Natural killer cell treated with Interleukin-12 subunit alpha and Interleukin-12 subunit beta and Interleukin-15 and Interleukin-18, amount 100 ng/mL, for 72 hours (primary cell): ENCODE results near the gene TRIM44. TPM values are rescaled to one million over a fixed set of nuclear protein-coding genes. Genes with fewer than 3 reads are reported as not detected.
"Not testable (repeated sequence)": the region's sequence is repeated elsewhere in the genome, so short reads cannot be mapped to it uniquely, and the experiment has no call there.

Experiments
- ATAC-seq, 2 donors: fragments of 150-1000 bp; cut with Tn5 transposase in 1 of 2; sonication (Bioruptor Pico), chemical (Tn5 transposase) in 1 of 2; 2 replicates each; pipeline ENCODE4 v1.10.0; 2021
- DNase-seq: peaks from one replicate; pipeline ENCODE4 v3.0.0; 2022; ENCODE audit warnings: low spot score
- H3K27ac Mint-ChIP-seq, 2 donors: 1 replicate in 1 of 2; 2 replicates in 1 of 2; pipeline ENCODE4 v1.8.0; 2022; ENCODE audit warnings: mixed read lengths in 2 of 2, mild to moderate bottlenecking in 1 of 2, moderate library complexity in 1 of 2
- H3K27me3 Mint-ChIP-seq, 2 donors: 1 replicate in 1 of 2; 2 replicates in 1 of 2; pipeline ENCODE4 v1.8.0; 2022; ENCODE audit warnings: mixed read lengths in 2 of 2
- H3K36me3 Mint-ChIP-seq: one replicate; pipeline ENCODE4 v1.8.0; 2022; ENCODE audit warnings: mixed read lengths
- H3K4me1 Mint-ChIP-seq, 2 donors: 1 replicate in 1 of 2; 2 replicates in 1 of 2; pipeline ENCODE4 v1.8.0; 2022; ENCODE audit warnings: low read depth in 2 of 2, mixed read lengths in 2 of 2, mild to moderate bottlenecking in 1 of 2
- H3K4me3 Mint-ChIP-seq: one replicate; pipeline ENCODE4 v1.8.0; 2022; ENCODE audit warnings: mixed read lengths
- H3K9me3 Mint-ChIP-seq: 2 replicates; pipeline ENCODE4 v1.8.0; 2022; ENCODE audit warnings: mixed read lengths
- total RNA-seq, 2 donors: library from RNA; stranded (reverse); gene quantifications; one replicate each; pipeline ENCODE4 v1.2.3, GENCODE V29; 2022

Gene TRIM44
- total RNA-seq, 2 donors from 2014 or later = 38.1 to 40.6 TPM

- not testable (repeated sequence) for H3K9me3 Mint-ChIP-seq, H3K27ac Mint-ChIP-seq, ATAC-seq, DNase-seq, H3K27me3 Mint-ChIP-seq, H3K4me3 Mint-ChIP-seq
- peaks cover 19 to 32% of the 10 kb centered on the region in 2 donors for H3K4me1 Mint-ChIP-seq
- peaks cover 17% of the 10 kb centered on the region for H3K36me3 Mint-ChIP-seq
These were observed 116.4 kb downstream of the TRIM44 start for GRCh38 chr11:35778943-35779342.

GRCh38 chr11:35779409-35779808, 116.8 kb downstream of the TRIM44 start:
- Mint-ChIP-seq H3K9me3 (no peaks in the 10 kb centered on the region), H3K36me3 (peaks cover 12% of the 10 kb centered on the region), H3K4me3 (no peak overlapping the region), H3K27ac (no peak overlapping the region), H3K27me3 (no peaks in the 10 kb centered on the region), H3K4me1 (peaks cover 21 to 34% of the 10 kb centered on the region in 2 donors)
- no peak for ATAC-seq
- DNase-seq = no peak

- Mint-ChIP-seq H3K36me3 (peaks cover 7% of the 10 kb centered on the region), H3K27me3 (no peaks in the 10 kb centered on the region), H3K27ac (no peak overlapping the region), H3K9me3 (no peaks in the 10 kb centered on the region), H3K4me1 (peaks cover 29 to 33% of the 10 kb centered on the region in 2 donors), H3K4me3 (no peak overlapping the region)
- ATAC-seq = no peak
- no peak for DNase-seq
These were observed 118.6 kb downstream of the TRIM44 start for GRCh38 chr11:35780951-35781860.

- DNase-seq (no peak), ATAC-seq (no peak)
- H3K4me3 Mint-ChIP-seq = no peak overlapping the region
- no peaks in the 10 kb centered on the region for H3K9me3 Mint-ChIP-seq
- H3K27me3 Mint-ChIP-seq = no peaks in the 10 kb centered on the region
- peaks cover 33% of the 10 kb centered on the region in 2 donors for H3K4me1 Mint-ChIP-seq
- no peak overlapping the region for H3K27ac Mint-ChIP-seq
- H3K36me3 Mint-ChIP-seq = peaks cover 7% of the 10 kb centered on the region
These were observed 119.4 kb downstream of the TRIM44 start for GRCh38 chr11:35781861-35782470.

- ATAC-seq (no peak), DNase-seq (no peak)
- H3K9me3 Mint-ChIP-seq = no peaks in the 10 kb centered on the region
- peaks cover 33 to 41% of the 10 kb centered on the region in 2 donors for H3K4me1 Mint-ChIP-seq
- no peaks in the 10 kb centered on the region for H3K36me3 Mint-ChIP-seq
- H3K27ac Mint-ChIP-seq = no peak overlapping the region
- H3K27me3 Mint-ChIP-seq = no peaks in the 10 kb centered on the region
- H3K4me3 Mint-ChIP-seq = no peak overlapping the region
These were observed 121.2 kb downstream of the TRIM44 start for GRCh38 chr11:35783809-35784208.

- ATAC-seq (no peak), DNase-seq (no peak)
- H3K9me3 Mint-ChIP-seq = no peaks in the 10 kb centered on the region
- peaks cover 33 to 41% of the 10 kb centered on the region in 2 donors for H3K4me1 Mint-ChIP-seq
- no peak overlapping the region for H3K4me3 Mint-ChIP-seq
- no peak overlapping the region for H3K27ac Mint-ChIP-seq
- no peaks in the 10 kb centered on the region for H3K27me3 Mint-ChIP-seq
- H3K36me3 Mint-ChIP-seq = no peaks in the 10 kb centered on the region
These were observed 122.1 kb downstream of the TRIM44 start for GRCh38 chr11:35784699-35785098.

- Mint-ChIP-seq H3K36me3 (no peaks in the 10 kb centered on the region), H3K27ac (no peak overlapping the region), H3K27me3 (no peaks in the 10 kb centered on the region), H3K9me3 (no peaks in the 10 kb centered on the region), H3K4me3 (no peak overlapping the region), H3K4me1 (peaks cover 37 to 38% of the 10 kb centered on the region in 2 donors)
- ATAC-seq = no peak
- DNase-seq = no peak
These were observed 123.0 kb downstream of the TRIM44 start for GRCh38 chr11:35785287-35786167.

- Mint-ChIP-seq H3K27me3 (no peaks in the 10 kb centered on the region), H3K4me1 (peaks cover 38% of the 10 kb centered on the region in 2 donors), H3K27ac (no peak overlapping the region), H3K36me3 (no peaks in the 10 kb centered on the region), H3K4me3 (no peak overlapping the region), H3K9me3 (no peaks in the 10 kb centered on the region)
- ATAC-seq (no peak), DNase-seq (no peak)
These were observed 123.6 kb downstream of the TRIM44 start for GRCh38 chr11:35786188-35786587.

- DNase-seq = no peak
- no peak for ATAC-seq
- H3K9me3 Mint-ChIP-seq = no peaks in the 10 kb centered on the region
- peaks cover 36 to 43% of the 10 kb centered on the region in 2 donors for H3K4me1 Mint-ChIP-seq
- no peak overlapping the region for H3K4me3 Mint-ChIP-seq
- no peaks in the 10 kb centered on the region for H3K36me3 Mint-ChIP-seq
- no peaks in the 10 kb centered on the region for H3K27me3 Mint-ChIP-seq
- H3K27ac Mint-ChIP-seq = no peak overlapping the region
These were observed 124.5 kb downstream of the TRIM44 start for GRCh38 chr11:35787013-35787504.

- peaks cover 36 to 43% of the 10 kb centered on the region in 2 donors for H3K4me1 Mint-ChIP-seq
- H3K27me3 Mint-ChIP-seq = no peaks in the 10 kb centered on the region
These were observed 125.1 kb downstream of the TRIM44 start for GRCh38 chr11:35787626-35788025.

GRCh38 chr11:35791088-35791958, 128.7 kb downstream of the TRIM44 start:
- Mint-ChIP-seq H3K27ac (no peak overlapping the region), H3K27me3 (no peaks in the 10 kb centered on the region), H3K4me3 (no peak overlapping the region), H3K9me3 (no peaks in the 10 kb centered on the region), H3K4me1 (peaks cover 29 to 34% of the 10 kb centered on the region in 2 donors), H3K36me3 (no peaks in the 10 kb centered on the region)
- DNase-seq = no peak
- ATAC-seq = no peak

More at GRCh38 chr11:35787626-35788025, 125.1 kb downstream of the TRIM44 start:
- DNase-seq (no peak), ATAC-seq (no peak)
- Mint-ChIP-seq H3K36me3 (no peaks in the 10 kb centered on the region), H3K4me3 (no peak overlapping the region), H3K9me3 (no peaks in the 10 kb centered on the region), H3K27ac (no peak overlapping the region)

- Mint-ChIP-seq H3K9me3 (no peaks in the 10 kb centered on the region), H3K4me1 (peaks cover 26 to 40% of the 10 kb centered on the region in 2 donors), H3K4me3 (no peak overlapping the region), H3K27ac (no peak overlapping the region), H3K36me3 (no peaks in the 10 kb centered on the region), H3K27me3 (no peaks in the 10 kb centered on the region)
- ATAC-seq = no peak
- DNase-seq = no peak
These were observed 129.7 kb downstream of the TRIM44 start for GRCh38 chr11:35792148-35792845.
